ENCODE data around the gene GRIP1.

GRCh38 chr12:66428261-66428660, 250.6 kb downstream of the GRIP1 start:
- TF ChIP-seq CTCF (IDR thresholded peaks at IDR 0.05; ENCODE audit: insufficient read depth, low read length, poor library complexity, severe bottlenecking) = no peak
- TF ChIP-seq EZH2phosphoT487 (conservative IDR thresholded peaks at IDR 0.05; ENCODE audit: low read length) = no peak

All from SU-DHL-6 (cell line).